GM20000 (cell line): Measurements from ENCODE around the gene TSPAN32.
A peak's percentile ranks its signal among the peaks of the same experiment; 100 is the strongest.

Experiments used
- DNase-seq: peaks from one replicate; pipeline ENCODE4 v3.0.0; 2012; ENCODE audit warnings: low spot score
- TF ChIP-seq, protein P1 (sequence below): IDR thresholded peaks from 2 replicates; pipeline ENCODE4 v1.5.1; 2012; ENCODE audit warnings: mild to moderate bottlenecking, control low read depth; ENCODE audit errors: extremely low read depth, missing control alignments

The TSPAN32 gene

DNA sequence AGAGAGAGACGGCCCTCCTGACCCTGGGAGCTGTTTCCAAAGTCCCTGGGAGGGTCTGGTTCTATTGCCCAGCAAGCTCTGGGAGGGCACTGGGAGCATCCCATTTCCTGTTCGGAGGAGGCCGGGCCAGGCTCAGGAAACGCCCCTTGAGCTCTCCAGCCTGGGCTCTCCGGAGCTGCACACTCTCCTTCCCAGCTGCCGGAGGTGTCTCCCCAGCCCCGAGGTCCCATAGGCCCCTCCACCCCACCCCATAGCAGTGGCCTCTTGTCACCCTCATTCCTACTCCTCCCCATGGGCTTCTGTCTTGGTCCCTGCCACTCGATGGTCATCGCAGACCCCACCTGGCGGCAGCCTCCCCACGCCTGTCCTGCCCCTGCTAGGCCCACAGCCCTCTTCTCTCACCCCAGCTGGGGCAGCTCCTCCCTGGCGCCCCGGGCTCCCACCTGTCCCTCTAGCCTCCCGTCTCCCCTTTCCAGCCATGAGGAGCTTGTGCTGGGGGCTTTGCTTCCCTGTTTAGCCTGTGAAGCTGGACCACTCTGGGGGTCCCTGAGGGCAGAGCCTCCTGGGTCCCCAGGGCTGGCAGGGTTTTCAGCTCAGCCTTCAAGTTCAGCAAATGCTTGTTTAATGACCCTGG, 2.8 kb downstream of the TSPAN32 start:
- DNase-seq, result no peak
- TF ChIP-seq, protein P1, sequence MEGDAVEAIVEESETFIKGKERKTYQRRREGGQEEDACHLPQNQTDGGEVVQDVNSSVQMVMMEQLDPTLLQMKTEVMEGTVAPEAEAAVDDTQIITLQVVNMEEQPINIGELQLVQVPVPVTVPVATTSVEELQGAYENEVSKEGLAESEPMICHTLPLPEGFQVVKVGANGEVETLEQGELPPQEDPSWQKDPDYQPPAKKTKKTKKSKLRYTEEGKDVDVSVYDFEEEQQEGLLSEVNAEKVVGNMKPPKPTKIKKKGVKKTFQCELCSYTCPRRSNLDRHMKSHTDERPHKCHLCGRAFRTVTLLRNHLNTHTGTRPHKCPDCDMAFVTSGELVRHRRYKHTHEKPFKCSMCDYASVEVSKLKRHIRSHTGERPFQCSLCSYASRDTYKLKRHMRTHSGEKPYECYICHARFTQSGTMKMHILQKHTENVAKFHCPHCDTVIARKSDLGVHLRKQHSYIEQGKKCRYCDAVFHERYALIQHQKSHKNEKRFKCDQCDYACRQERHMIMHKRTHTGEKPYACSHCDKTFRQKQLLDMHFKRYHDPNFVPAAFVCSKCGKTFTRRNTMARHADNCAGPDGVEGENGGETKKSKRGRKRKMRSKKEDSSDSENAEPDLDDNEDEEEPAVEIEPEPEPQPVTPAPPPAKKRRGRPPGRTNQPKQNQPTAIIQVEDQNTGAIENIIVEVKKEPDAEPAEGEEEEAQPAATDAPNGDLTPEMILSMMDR, result no peak

DNA sequence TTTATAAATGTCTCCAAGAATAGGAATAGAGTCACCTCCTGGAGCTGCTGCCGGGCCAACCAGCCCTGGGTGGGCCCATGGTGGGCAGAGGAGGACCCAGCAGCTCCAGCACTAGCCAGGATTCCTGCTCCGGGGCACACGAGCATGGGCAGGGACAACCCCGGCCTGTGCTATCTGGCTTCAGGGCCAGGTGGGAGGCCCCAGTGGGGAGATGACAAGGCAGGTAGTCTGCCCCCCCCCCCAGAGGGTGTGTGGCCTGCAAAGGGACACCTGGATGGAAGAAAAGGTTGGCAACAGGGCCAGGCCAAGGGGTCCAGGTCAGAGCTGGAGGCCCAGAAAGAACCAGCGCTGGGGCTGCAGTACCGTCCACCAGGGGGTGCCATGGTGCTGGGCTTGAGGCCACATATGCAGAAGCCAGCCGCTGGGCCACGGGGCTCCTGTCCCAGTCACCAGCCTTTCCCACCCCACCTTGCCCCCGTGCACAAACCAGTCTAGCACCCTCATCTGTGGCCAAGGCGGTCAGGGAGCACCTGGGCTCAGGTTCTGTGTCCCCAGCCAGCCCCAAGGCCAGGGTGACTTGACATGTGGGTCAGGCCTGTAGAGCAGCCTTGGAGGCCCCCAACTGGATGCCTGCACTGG, 3.4 kb downstream of the TSPAN32 start:
- peak; percentile 86 for DNase-seq
- TF ChIP-seq, protein P1, result peak; percentile 83

DNA sequence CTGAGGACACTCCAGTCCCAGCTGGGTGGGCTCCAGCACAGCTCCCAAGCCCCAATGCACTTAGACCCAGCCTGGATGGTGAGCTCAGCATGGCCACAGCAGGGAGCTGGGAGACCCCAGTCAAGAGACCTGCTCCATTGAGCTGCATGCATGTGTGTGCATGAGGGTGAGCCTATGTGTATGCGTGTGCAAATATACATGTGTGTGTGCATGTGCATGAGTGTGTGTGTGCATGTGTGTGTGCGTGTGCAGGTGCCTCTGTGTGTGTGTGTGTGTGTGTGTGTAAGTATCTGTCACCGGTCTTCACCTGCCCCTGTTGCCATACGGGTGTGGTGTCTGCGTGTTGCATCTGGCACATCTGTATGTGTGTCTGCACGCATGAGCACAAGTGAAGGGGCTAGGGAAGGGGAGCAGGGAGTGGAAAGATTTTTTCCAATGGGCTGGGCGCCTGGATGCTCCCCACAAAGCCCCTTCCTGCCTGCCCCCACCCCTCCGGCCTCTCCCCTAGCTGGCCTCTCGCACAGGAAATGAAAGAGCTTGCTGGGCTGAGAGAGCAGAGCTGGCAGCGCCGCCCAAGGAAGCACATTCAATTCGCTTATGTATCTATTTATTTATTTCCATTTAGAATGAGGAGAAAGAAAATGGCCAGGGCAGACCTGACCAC, 4.1 kb downstream of the TSPAN32 start:
- TF ChIP-seq, protein P1, result no peak
- DNase-seq, result no peak

DNA sequence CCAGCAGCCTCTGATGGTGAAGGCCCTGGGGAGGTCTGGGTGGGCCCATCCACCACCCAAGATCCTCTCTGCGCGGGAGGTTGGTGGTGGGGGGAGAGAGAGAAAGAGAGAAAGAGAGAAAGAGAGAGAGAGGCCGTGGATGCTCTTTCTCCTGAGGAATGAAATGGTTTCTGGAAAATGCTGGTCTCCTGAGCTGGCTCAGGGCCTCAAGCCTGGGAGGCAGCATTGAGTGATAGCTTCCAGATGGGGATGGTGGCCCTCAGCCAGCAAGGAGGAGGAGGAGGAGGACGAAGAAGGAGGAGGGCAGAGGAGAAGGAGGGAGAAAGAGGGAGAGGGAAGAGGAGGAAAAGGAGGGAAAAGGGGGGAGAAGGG, 4.6 kb downstream of the TSPAN32 start:
- no peak for DNase-seq
- TF ChIP-seq, protein P1, result no peak

DNA sequence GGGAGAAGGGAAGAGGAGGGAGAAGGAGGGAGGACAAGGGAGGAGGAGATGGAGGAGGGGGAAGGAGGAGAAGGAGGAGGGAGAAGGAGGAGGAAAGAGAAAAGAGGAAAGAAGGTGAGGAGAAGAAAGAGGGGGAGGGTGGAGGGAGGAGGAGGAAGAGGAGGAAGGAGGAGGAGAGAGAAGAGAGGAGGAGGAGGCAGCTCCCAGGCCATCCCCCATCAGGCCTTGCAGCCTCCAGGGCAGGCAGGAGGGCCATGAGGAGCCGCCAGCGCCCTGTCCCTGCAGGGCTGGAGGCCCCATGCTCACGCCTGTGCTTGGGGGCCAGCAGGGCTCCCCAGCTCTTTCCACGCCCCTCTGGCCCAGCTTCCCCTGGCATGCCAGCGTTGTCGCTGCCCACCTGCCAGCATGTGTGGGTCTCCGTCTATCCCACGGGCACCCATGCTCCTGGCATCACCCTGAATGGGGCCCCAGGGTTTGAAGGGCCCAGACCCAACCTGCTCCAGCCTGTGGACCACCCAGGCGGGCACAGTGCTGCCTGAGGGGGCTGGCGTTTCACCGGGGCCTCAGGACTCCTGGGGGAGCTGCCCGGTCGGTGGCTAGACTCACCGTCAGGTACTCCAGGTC, 5.2 kb downstream of the TSPAN32 start:
- TF ChIP-seq, protein P1, result no peak
- no peak for DNase-seq

DNA sequence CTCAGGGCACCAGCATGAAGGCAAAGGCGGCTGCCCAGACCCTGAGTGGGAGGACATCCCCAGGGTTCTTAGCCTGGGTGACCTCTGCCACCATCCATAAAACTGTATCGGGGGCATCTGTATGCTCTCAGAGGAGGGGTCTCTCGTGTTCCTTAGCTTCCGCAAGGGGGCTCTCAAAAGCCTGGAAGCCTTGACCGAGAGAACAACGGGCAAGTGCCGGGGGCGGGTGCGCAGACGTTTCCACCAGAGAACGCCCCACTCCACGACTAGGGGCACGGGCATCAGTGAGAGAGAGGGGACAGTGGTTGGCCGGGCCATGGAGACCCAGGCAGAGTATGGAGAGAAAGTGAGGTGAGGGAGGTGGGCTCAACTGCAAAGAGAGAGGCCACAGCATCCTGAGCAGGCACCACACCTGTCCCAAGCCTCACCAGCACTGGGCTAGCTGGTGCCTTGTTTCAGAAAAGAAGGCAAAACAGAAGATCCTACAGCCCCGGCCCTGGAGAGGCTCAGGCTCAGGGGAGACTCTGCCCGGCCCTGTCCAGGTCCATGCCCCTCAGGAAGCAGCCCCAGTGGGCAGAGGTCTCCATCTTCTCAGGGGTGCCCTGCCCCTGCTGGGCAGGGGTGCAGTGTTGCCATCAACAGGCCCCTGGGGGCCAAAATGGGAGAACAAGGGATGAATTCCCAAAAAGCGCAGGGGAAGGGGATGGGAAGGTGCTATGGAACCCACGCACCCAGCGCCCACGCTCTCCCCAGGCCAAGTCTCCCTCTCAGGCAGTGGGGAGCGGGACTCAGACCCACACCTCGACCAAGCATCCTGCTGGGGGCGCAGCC, 5.9 kb downstream of the TSPAN32 start:
- TF ChIP-seq, protein P1, result no peak
- no peak for DNase-seq
